IMR-90 (cell line): ENCODE results near the gene STAT5B. TPM values are rescaled to one million over a fixed set of nuclear protein-coding genes. Genes with fewer than 3 reads are reported as not detected.

Experiments
- ATAC-seq: fragments of 200-7000 bp; cut with Tn5 transposase; 2 replicates; pipeline ENCODE4 v1.9.1; 2020; ENCODE audit warnings: low read depth, mild to moderate bottlenecking, moderate library complexity
- BruUV-seq: library from RNA; stranded (reverse); fragments of 400-500 nt; replicated peaks from 2 replicates; lab custom pipeline; 2021; lab: Mats Ljungman, UMichigan
- CTCF ChIA-PET: fragments of 300-600 bp; formaldehyde crosslinking; extraction: SDS; loops from one replicate; lab custom pipeline; 2021; ENCODE audit warnings: antibody characterized with exemption; lab: Yijun Ruan, JAX
- POLR2A ChIA-PET: fragments of 300-600 bp; sonication (Branson Sonifier 250); formaldehyde crosslinking; loops from one replicate; lab custom pipeline; 2022; ENCODE audit warnings: antibody characterized with exemption; ENCODE audit not compliant: unreplicated experiment; lab: Charles Lee
- DNase-seq: peaks from one replicate; pipeline ENCODE4 v3.0.0; 2013
- H2AFZ ChIP-seq: replicated peaks from 2 replicates; pipeline ENCODE3; 2013; ENCODE audit warnings: low read length, mild to moderate bottlenecking; ENCODE audit not compliant: poor library complexity
- H2AK5ac ChIP-seq: 2 replicates; pipeline ENCODE4 v1.6.1; 2013; ENCODE audit warnings: low read depth, low read length, inconsistent platforms
- H2AK9ac ChIP-seq: replicated peaks from 2 replicates; pipeline ENCODE3; 2013; ENCODE audit warnings: mild to moderate bottlenecking, low read depth, low read length, moderate library complexity; ENCODE audit not compliant: poor library complexity
- H2BK120ac ChIP-seq: 2 replicates; pipeline ENCODE4 v1.6.1; 2013; ENCODE audit warnings: low read depth, low read length, inconsistent platforms
- H2BK15ac ChIP-seq: 3 replicates; pipeline ENCODE4 v1.6.1; 2013; ENCODE audit warnings: low read depth, low read length, inconsistent platforms
- H2BK20ac ChIP-seq: 2 replicates; pipeline ENCODE4 v1.6.1; 2013; ENCODE audit warnings: low read depth, mild to moderate bottlenecking, inconsistent platforms, low read length, moderate library complexity
- H2BK5ac ChIP-seq: 2 replicates; pipeline ENCODE4 v1.6.1; 2013; ENCODE audit warnings: mild to moderate bottlenecking, low read depth, low read length, inconsistent platforms; ENCODE audit not compliant: poor library complexity, severe bottlenecking
- H3K14ac ChIP-seq: replicated peaks from 2 replicates; pipeline ENCODE4 v1.6.1; 2013; ENCODE audit warnings: low read depth, low read length, inconsistent platforms
- H3K18ac ChIP-seq: 2 replicates; pipeline ENCODE4 v1.6.1; 2013; ENCODE audit warnings: low read depth, low read length, control low read depth
- H3K23ac ChIP-seq: 2 replicates; pipeline ENCODE4 v1.6.1; 2013; ENCODE audit warnings: low read depth, low read length, inconsistent platforms
- H3K27ac ChIP-seq: 2 replicates; pipeline ENCODE4 v1.5.1; 2013; ENCODE audit warnings: mild to moderate bottlenecking, control low read depth, low read length; ENCODE audit not compliant: insufficient read depth
- H3K27me3 ChIP-seq: 2 replicates; pipeline ENCODE4 v1.6.1; 2013; ENCODE audit warnings: low read length; ENCODE audit not compliant: control insufficient read depth, insufficient read depth
- H3K36me3 ChIP-seq: 2 replicates; pipeline ENCODE4 v1.6.1; 2013; ENCODE audit warnings: low read length, mixed read lengths; ENCODE audit not compliant: control insufficient read depth, insufficient read depth
- H3K4ac ChIP-seq: 2 replicates; pipeline ENCODE4 v1.6.1; 2013; ENCODE audit warnings: low read depth, low read length, inconsistent platforms
- H3K4me1 ChIP-seq: 2 replicates; pipeline ENCODE4 v1.6.1; 2013; ENCODE audit warnings: low read length, mixed read lengths; ENCODE audit not compliant: control insufficient read depth, insufficient read depth
- H3K4me2 ChIP-seq: 2 replicates; pipeline ENCODE4 v1.6.1; 2013; ENCODE audit warnings: low read depth, mild to moderate bottlenecking, control low read depth, low read length, moderate library complexity
- H3K4me3 ChIP-seq: 2 replicates; pipeline ENCODE4 v1.5.1; 2013; ENCODE audit warnings: low read depth, mild to moderate bottlenecking, control low read depth, low read length, moderate library complexity; ENCODE audit not compliant: insufficient read depth
- H3K56ac ChIP-seq: 2 replicates; pipeline ENCODE4 v1.6.1; 2013; ENCODE audit warnings: low read length, inconsistent platforms; ENCODE audit not compliant: insufficient read depth; ENCODE audit errors: extremely low read depth
- H3K79me1 ChIP-seq, 2 experiments: 2 replicates each; pipeline ENCODE4 v1.6.1; 2013; ENCODE audit warnings: low read length in 2 of 2, inconsistent platforms in 1 of 2, low read depth in 1 of 2
- H3K9ac ChIP-seq: 2 replicates; pipeline ENCODE4 v1.6.1; 2013; ENCODE audit warnings: low read depth, low read length, control low read depth
- H3K9me1 ChIP-seq: 2 replicates; pipeline ENCODE4 v1.6.1; 2013; ENCODE audit warnings: low read length, inconsistent platforms; ENCODE audit not compliant: insufficient read depth
- H3K9me3 ChIP-seq: 2 replicates; pipeline ENCODE4 v1.6.1; 2013; ENCODE audit warnings: low read length; ENCODE audit not compliant: control insufficient read depth, insufficient read depth
- H4K20me1 ChIP-seq: 2 replicates; pipeline ENCODE4 v1.6.1; 2013; ENCODE audit warnings: low read length, inconsistent platforms; ENCODE audit not compliant: insufficient read depth
- H4K5ac ChIP-seq: 2 replicates; pipeline ENCODE4 v1.6.1; 2013; ENCODE audit warnings: mild to moderate bottlenecking, low read depth, low read length, control low read depth
- H4K8ac ChIP-seq, 2 experiments: 2 replicates each; pipeline ENCODE4 v1.6.1; 2013; ENCODE audit warnings: low read depth in 2 of 2, low read length in 2 of 2, control low read depth in 1 of 2, inconsistent platforms in 1 of 2
- H4K91ac ChIP-seq: 2 replicates; pipeline ENCODE4 v1.6.1; 2013; ENCODE audit warnings: low read depth, low read length, inconsistent platforms; ENCODE audit not compliant: insufficient read depth
- CHD1 ChIP-seq: IDR thresholded peaks from 2 replicates; pipeline ENCODE4 v1.6.1; 2012; ENCODE audit warnings: low read depth, low read length, improper control_type of control experiment
- CTCF ChIP-seq: conservative IDR thresholded peaks from 2 replicates; pipeline ENCODE4 v1.5.1; 2012; ENCODE audit warnings: mild to moderate bottlenecking, low read depth, low read length, improper control_type of control experiment
- ELK1 ChIP-seq: fragments of 150-350 bp; IDR thresholded peaks from 2 replicates; pipeline ENCODE4 v1.6.1; 2016; ENCODE audit warnings: low read depth, mild to moderate bottlenecking, low read length, moderate library complexity, borderline replicate concordance
- FOS ChIP-seq: fragments of 150-350 bp; IDR thresholded peaks from 2 replicates; pipeline ENCODE4 v1.6.1; 2016; ENCODE audit warnings: low read depth, low read length
- MXI1 ChIP-seq: IDR thresholded peaks from 2 replicates; pipeline ENCODE4 v1.6.1; 2012; ENCODE audit warnings: low read depth, mild to moderate bottlenecking, low read length, moderate library complexity, borderline replicate concordance
- NFE2L2 ChIP-seq: fragments of 150-350 bp; IDR thresholded peaks from 2 replicates; pipeline ENCODE4 v1.6.1; 2016; ENCODE audit warnings: low read depth, mild to moderate bottlenecking, low read length
- RAD21 ChIP-seq: IDR thresholded peaks from 2 replicates; pipeline ENCODE4 v1.6.1; 2012; ENCODE audit warnings: low read length, improper control_type of control experiment
- RCOR1 ChIP-seq: IDR thresholded peaks from 2 replicates; pipeline ENCODE4 v1.6.1; 2012; ENCODE audit warnings: mild to moderate bottlenecking, low read length, improper control_type of control experiment; ENCODE audit not compliant: insufficient replicate concordance
- RFX5 ChIP-seq: IDR thresholded peaks from 2 replicates; pipeline ENCODE4 v1.8.0; 2012; ENCODE audit warnings: low read depth, mild to moderate bottlenecking, low read length, moderate library complexity
- USF2 ChIP-seq: fragments of 150-350 bp; IDR thresholded peaks from 2 replicates; pipeline ENCODE4 v1.6.1; 2017; ENCODE audit warnings: mild to moderate bottlenecking, antibody characterized with exemption, low read length, low read depth
- WGBS, 2 experiments: methylation state at CpG; one replicate each; pipeline versions ENCODE4 v1.1.5 to v1.1.7; 2013; ENCODE audit warnings: missing lambda C conversion rate in 2 of 2; ENCODE audit not compliant: insufficient read length in 1 of 2; ENCODE audit errors: extremely low coverage in 2 of 2; 5-methylcytosine and 5-hydroxymethylcytosine counted together
- dilution Hi-C: fragments of 300-500 bp; cut with HindIII; formaldehyde crosslinking; loops from one replicate; pipeline ENCODE4 v1.14.3; 2018; ENCODE audit warnings: low sequenced_read_pairs; ENCODE audit not compliant: unreplicated experiment
- in situ Hi-C: fragments of 300-500 bp; cut with MboI; formaldehyde crosslinking; loops from 3 replicates; pipeline ENCODE4 v1.14.3; 2019; ENCODE audit warnings: low sequenced_read_pairs, inconsistent platforms, mixed read lengths
- intact Hi-C: fragments of 100-400 bp; cut with micrococcal nuclease; formaldehyde crosslinking; loops from 2 replicates; pipeline ENCODE4 v1.10.0; 2022
- polyA plus RNA-seq, 3 experiments: library from polyadenylated mRNA; depleted of rRNA; stranded (reverse); fragments of >200 nt; gene quantifications; 2 replicates each; pipeline ENCODE4 v1.2.3, GENCODE V29; 2012; ENCODE audit warnings: low replicate concordance in 1 of 3
- total RNA-seq: library from RNA; depleted of rRNA; stranded (reverse); fragments of >200 nt; gene quantifications from 2 replicates; pipeline ENCODE4 v1.2.3, GENCODE V29; 2012

Gene STAT5B
- total and polyA plus RNA-seq, 2 of the 4 experiments (the other 2 are of a cell fraction), result 24.4 to 29.6 TPM

- TF ChIP-seq MXI1 (no peak), RAD21 (no peak)
Measured at GRCh38 chr17:42266918-42267766, 9.0 kb downstream of the STAT5B start (continued).

GRCh38 chr17:42266462-42266861 is 9.7 kb downstream of the STAT5B start:
- Histone ChIP-seq H3K27ac (peak overlapping the region; percentile 86), H4K8ac (peak overlapping the region in 1 of 2 experiments; percentile 44; a peak in 2 of 4 replicates), H2BK20ac (no peak overlapping the region), H2AK5ac (no peak overlapping the region), H3K14ac (no peak overlapping the region; the same call in 1 of the 2 replicates), H3K18ac (peak overlapping the region; percentile 83; the same call in 1 of the 2 replicates), H3K27me3 (no peaks in the 10 kb centered on the region), H3K79me1 (peaks cover 14 to 62% of the 10 kb centered on the region in 2 experiments), H3K4me3 (no peak overlapping the region), H3K4ac (peak overlapping the region; percentile 35), H3K9ac (no peak overlapping the region; the same call in 1 of the 2 replicates), H3K4me2 (peak overlapping the region; percentile 50), H2BK120ac (peak overlapping the region; percentile 9; the same call in 1 of the 2 replicates), H3K56ac (no peak overlapping the region; the same call in 1 of the 2 replicates), H2BK15ac (no peak overlapping the region; the same call in 2 of the 3 replicates), H2AFZ (no peak overlapping the region), H3K9me3 (no peaks in the 10 kb centered on the region), H4K91ac (peak overlapping the region; percentile 60; the same call in 1 of the 2 replicates), H3K36me3 (no peaks in the 10 kb centered on the region), H3K23ac (no peak overlapping the region), H3K9me1 (peaks cover 18% of the 10 kb centered on the region), H2AK9ac (no peak overlapping the region), H2BK5ac (peak overlapping the region; percentile 86), H4K20me1 (peaks cover 32% of the 10 kb centered on the region), H4K5ac (peak overlapping the region; percentile 35; the same call in 1 of the 2 replicates), H3K4me1 (peaks cover 13% of the 10 kb centered on the region)
- in situ Hi-C loops, result no loop called here
- ChIA-PET CTCF (no interaction called here), POLR2A (no interaction called here)
- WGBS, 2 experiments, result no CpG with 5 or more reads among the region's 2 CpGs
- BruUV-seq, result no TSS peak
- ATAC-seq (no peak), DNase-seq (no peak)
- dilution Hi-C loops, result no loop called here
- intact Hi-C loops, result no loop called here
- TF ChIP-seq CHD1 (no peak), USF2 (no peak), RCOR1 (no peak), FOS (no peak), MXI1 (no peak), NFE2L2 (no peak), ELK1 (no peak), RAD21 (no peak), CTCF (no peak), RFX5 (no peak)
